GM20000 (cell line): ENCODE data around the gene CTTNBP2.

Source experiments
- DNase-seq: peaks from one replicate; pipeline ENCODE4 v3.0.0; 2012; ENCODE audit warnings: low spot score
- CTCF ChIP-seq: IDR thresholded peaks from 2 replicates; pipeline ENCODE4 v1.5.1; 2012; ENCODE audit warnings: mild to moderate bottlenecking, control low read depth; ENCODE audit errors: extremely low read depth, missing control alignments

The CTTNBP2 gene

DNA sequence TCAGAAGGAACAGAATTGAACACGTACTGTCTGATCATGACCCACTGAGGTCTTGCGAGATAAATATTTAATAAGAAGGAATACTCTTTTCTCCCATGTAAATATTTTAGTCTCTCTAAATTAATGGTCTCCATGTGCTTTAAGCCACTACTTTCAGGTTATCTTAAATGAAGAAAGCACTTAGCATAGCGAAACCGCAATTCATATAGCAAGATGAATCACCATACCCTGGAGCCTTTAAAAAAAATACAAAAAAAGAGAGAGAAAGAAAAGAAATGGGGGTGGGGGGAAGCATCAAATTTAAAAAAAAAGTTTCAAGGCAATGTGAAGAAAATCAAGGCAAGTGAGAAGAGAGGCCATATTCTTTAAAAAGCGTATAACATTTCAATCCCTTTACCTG is 82.5 kb downstream of the CTTNBP2 start:
- TF ChIP-seq CTCF = no peak
- DNase-seq = no peak

GRCh38 chr7:117790251-117790650 is 83.0 kb downstream of the CTTNBP2 start:
- DNase-seq = no peak
- no peak for TF ChIP-seq CTCF

- no peak for DNase-seq
- TF ChIP-seq CTCF = no peak
Measured at GRCh38 chr7:117785431-117785830, 87.8 kb downstream of the CTTNBP2 start.

- no peak for DNase-seq
- TF ChIP-seq CTCF = no peak
Measured at GRCh38 chr7:117784315-117784714, 88.9 kb downstream of the CTTNBP2 start.

GRCh38 chr7:117782761-117783160 is 90.5 kb downstream of the CTTNBP2 start:
- DNase-seq = no peak

GRCh38 chr7:117781707-117782106 is 91.5 kb downstream of the CTTNBP2 start:
- TF ChIP-seq CTCF = no peak
- no peak for DNase-seq

More at GRCh38 chr7:117782761-117783160, 90.5 kb downstream of the CTTNBP2 start:
- TF ChIP-seq CTCF = no peak

- TF ChIP-seq CTCF = no peak
- peak; percentile 39 for DNase-seq
Measured at GRCh38 chr7:117780832-117781231, 92.4 kb downstream of the CTTNBP2 start.
